Naive thymus-derived CD4-positive, alpha-beta T cell (primary cell): ENCODE data around the gene EFHD2. TPM values are rescaled to one million over a fixed set of nuclear protein-coding genes. Genes with fewer than 3 reads are reported as not detected.
"Not testable (repeated sequence)": the region's sequence is repeated elsewhere in the genome, so short reads cannot be mapped to it uniquely, and the experiment has no call there.

Experiments used
- ATAC-seq: fragments of 150-1000 bp; cut with Tn5 transposase; 2 replicates; pipeline ENCODE4 v1.10.0; 2021; ENCODE audit warnings: mild to moderate bottlenecking, moderate library complexity
- CTCF ChIA-PET: fragments of 350-600 bp; sonication (Branson Sonifier 250); formaldehyde crosslinking; loops from one replicate; lab custom pipeline; 2021; ENCODE audit warnings: antibody characterized with exemption; lab: Charles Lee
- POLR2A ChIA-PET: fragments of 350-600 bp; sonication (Branson Sonifier 250); formaldehyde crosslinking; loops from one replicate; lab custom pipeline; 2021; ENCODE audit warnings: antibody characterized with exemption, inconsistent platforms; lab: Charles Lee
- DNase-seq, 9 donors: peaks; one replicate each; pipeline versions ENCODE4 v3.0.0 to v3.0.0-alpha.2; 2020 to 2022; ENCODE audit warnings: mixed read lengths in 1 of 9
- H3K27ac ChIP-seq: one replicate; pipeline ENCODE4 v1.7.0; 2013; ENCODE audit warnings: mild to moderate bottlenecking, low read depth, low read length, moderate library complexity
- H3K27me3 ChIP-seq, 2 donors: one replicate each; pipeline ENCODE4 v1.7.0; 2013; ENCODE audit warnings: low read length in 2 of 2, mild to moderate bottlenecking in 2 of 2, moderate library complexity in 2 of 2; ENCODE audit not compliant: control insufficient read depth in 2 of 2, insufficient read depth in 2 of 2
- H3K36me3 ChIP-seq, 3 experiments: 1 replicate in 2 of 3; 2 replicates in 1 of 3; pipeline ENCODE4 v1.7.0; 2013; ENCODE audit warnings: low read length in 3 of 3, mild to moderate bottlenecking in 3 of 3, moderate library complexity in 1 of 3; ENCODE audit not compliant: insufficient read depth in 3 of 3, control insufficient read depth in 2 of 3
- H3K4me1 ChIP-seq, 2 donors: one replicate each; pipeline ENCODE4 v1.7.0; 2013; ENCODE audit warnings: low read length in 2 of 2, mild to moderate bottlenecking in 2 of 2, moderate library complexity in 1 of 2; ENCODE audit not compliant: control insufficient read depth in 2 of 2, insufficient read depth in 2 of 2
- H3K4me3 ChIP-seq: 2 replicates; pipeline ENCODE4 v1.7.0; 2013; ENCODE audit warnings: mild to moderate bottlenecking, low read length
- H3K9me3 ChIP-seq, 3 experiments: 1 replicate in 2 of 3; 2 replicates in 1 of 3; pipeline ENCODE4 v1.7.0; 2013; ENCODE audit warnings: low read length in 3 of 3; ENCODE audit not compliant: control insufficient read depth in 2 of 3
- H3K27ac Mint-ChIP-seq, 9 donors: one replicate each; pipeline ENCODE4 v1.8.0; 2020 to 2022; ENCODE audit warnings: mixed read lengths in 9 of 9, mild to moderate bottlenecking in 8 of 9, moderate library complexity in 5 of 9, inconsistent platforms in 2 of 9
- H3K27me3 Mint-ChIP-seq, 5 donors: one replicate each; pipeline ENCODE4 v1.8.0; 2021 to 2022; ENCODE audit warnings: mixed read lengths in 5 of 5, mild to moderate bottlenecking in 1 of 5
- H3K36me3 Mint-ChIP-seq, 5 donors: one replicate each; pipeline ENCODE4 v1.8.0; 2020 to 2022; ENCODE audit warnings: mixed read lengths in 5 of 5, mild to moderate bottlenecking in 3 of 5, inconsistent platforms in 1 of 5
- H3K4me1 Mint-ChIP-seq, 7 donors: one replicate each; pipeline ENCODE4 v1.8.0; 2020 to 2022; ENCODE audit warnings: mixed read lengths in 7 of 7, mild to moderate bottlenecking in 3 of 7, inconsistent platforms in 1 of 7
- H3K4me3 Mint-ChIP-seq, 10 donors: one replicate each; pipeline ENCODE4 v1.8.0; 2020 to 2022; ENCODE audit warnings: mild to moderate bottlenecking in 10 of 10, mixed read lengths in 10 of 10, moderate library complexity in 6 of 10, inconsistent platforms in 2 of 10
- H3K9me3 Mint-ChIP-seq, 11 donors: one replicate each; pipeline ENCODE4 v1.8.0; 2020 to 2022; ENCODE audit warnings: mixed read lengths in 11 of 11, mild to moderate bottlenecking in 4 of 11, inconsistent platforms in 1 of 11, moderate library complexity in 1 of 11
- intact Hi-C, 2 donors: fragments of 100-400 bp; cut with micrococcal nuclease; formaldehyde crosslinking; loops; one replicate each; pipeline ENCODE4 v1.15.1; 2023
- polyA plus RNA-seq, 2 donors: library from polyadenylated mRNA; unstranded; fragments of 300-500 nt; fragmentation: Illumina TruSeq; gene quantifications; one replicate each; pipeline ENCODE4 v1.2.3, GENCODE V29; 2021
- total RNA-seq, 6 experiments: library from RNA in 5 of 6; stranded (reverse) in 5 of 6; gene quantifications; 1 replicate in 5 of 6; 2 replicates in 1 of 6; pipeline ENCODE4 v1.2.3 and lab custom pipeline; 2021 to 2026

The EFHD2 gene
- total and polyA plus RNA-seq, 7 experiments from 2014 or later, result 21.0 to 258 (median 32.0) TPM

GRCh38 chr1:15427280-15427666 lies 17.6 kb downstream of the EFHD2 start:
- H3K36me3 Mint-ChIP-seq, result peaks cover 0 to 9% (median 5%) of the 10 kb centered on the region in 5 donors
- intact Hi-C loops, result no loop called here
- Histone ChIP-seq H3K27ac (no peak overlapping the region), H3K4me3 (no peak overlapping the region), H3K4me1 (no peaks in the 10 kb centered on the region), H3K36me3 (peaks cover 2 to 49% (median 6%) of the 10 kb centered on the region in 3 experiments), H3K9me3 (no peaks in the 10 kb centered on the region), H3K27me3 (no peaks in the 10 kb centered on the region)
- POLR2A ChIA-PET, result interaction anchor here (0.6 kb wide), 1 partner anchor 104 kb away, joined by 3 read pairs; no protein-coding TSS in a partner anchor
- ATAC-seq (no peak), DNase-seq (no peak)
- no peak overlapping the region for H3K4me3 Mint-ChIP-seq
- no peaks in the 10 kb centered on the region for H3K9me3 Mint-ChIP-seq
- H3K27me3 Mint-ChIP-seq, result no peaks in the 10 kb centered on the region
- H3K27ac Mint-ChIP-seq, result peak overlapping the region in 1 of 9 donors; percentile 25
- H3K4me1 Mint-ChIP-seq, result peaks cover 0 to 15% (median 0%) of the 10 kb centered on the region in 7 donors
- CTCF ChIA-PET, result interaction anchor here (5.4 kb wide), 1 partner anchor 104 kb away, joined by 27 read pairs; no protein-coding TSS in a partner anchor

- H3K27me3 ChIP-seq, H3K9me3 Mint-ChIP-seq, POLR2A ChIA-PET, H3K9me3 ChIP-seq, H3K36me3 Mint-ChIP-seq, H3K27ac ChIP-seq, DNase-seq, intact Hi-C loops, H3K27me3 Mint-ChIP-seq, H3K4me3 ChIP-seq, H3K4me3 Mint-ChIP-seq, H3K4me1 ChIP-seq, ATAC-seq: not testable (repeated sequence)
- H3K36me3 ChIP-seq, result peaks cover 2 to 49% (median 6%) of the 10 kb centered on the region in 3 experiments
- CTCF ChIA-PET, result interaction anchor here (5.4 kb wide), 1 partner anchor 105 kb away, joined by 27 read pairs; no protein-coding TSS in a partner anchor
- H3K4me1 Mint-ChIP-seq, result peaks cover 0 to 12% (median 0%) of the 10 kb centered on the region in 7 donors
- peak overlapping the region in 3 of 9 donors; percentile 31 to 90 (median 34) for H3K27ac Mint-ChIP-seq
Observed at GRCh38 chr1:15428252-15428651, 18.6 kb downstream of the EFHD2 start.

- Mint-ChIP-seq H3K4me1 (peaks cover 0 to 12% (median 0%) of the 10 kb centered on the region in 7 donors), H3K9me3 (no peaks in the 10 kb centered on the region), H3K36me3 (peaks cover 0 to 9% (median 5%) of the 10 kb centered on the region in 5 donors), H3K27me3 (no peaks in the 10 kb centered on the region), H3K4me3 (no peak overlapping the region), H3K27ac (no peak overlapping the region)
- no peak overlapping the region for H3K27ac ChIP-seq
- no peak overlapping the region for H3K4me3 ChIP-seq
- ChIA-PET POLR2A (no interaction called here), CTCF (interaction anchor here (5.4 kb wide), 1 partner anchor 106 kb away, joined by 27 read pairs; no protein-coding TSS in a partner anchor)
- H3K9me3 ChIP-seq, result no peaks in the 10 kb centered on the region
- ATAC-seq, result no peak
- intact Hi-C loops, result no loop called here
- H3K36me3 ChIP-seq, result peaks cover 2 to 49% (median 6%) of the 10 kb centered on the region in 3 experiments
- H3K4me1 ChIP-seq, result no peaks in the 10 kb centered on the region
- DNase-seq, result no peak
- no peaks in the 10 kb centered on the region for H3K27me3 ChIP-seq
Observed at GRCh38 chr1:15428815-15429435, 19.2 kb downstream of the EFHD2 start.

- Histone ChIP-seq H3K36me3 (peaks cover 2 to 49% (median 6%) of the 10 kb centered on the region in 3 experiments), H3K27ac (no peak overlapping the region), H3K27me3 (no peaks in the 10 kb centered on the region), H3K9me3 (no peaks in the 10 kb centered on the region), H3K4me1 (no peaks in the 10 kb centered on the region), H3K4me3 (no peak overlapping the region)
- intact Hi-C loops, result loop anchor here in 1 of 2 donors (10.0 kb wide), 2 partner anchors 45 to 305 kb away; no protein-coding TSS in a partner anchor
- DNase-seq, result no peak
- H3K36me3 Mint-ChIP-seq, result peaks cover 0 to 7% (median 5%) of the 10 kb centered on the region in 5 donors
- CTCF ChIA-PET, result interaction anchor here (3.5 to 5.4 kb wide), 2 partner anchors 105 to 106 kb away, joined by 27 to 64 read pairs; no protein-coding TSS in a partner anchor
- no peaks in the 10 kb centered on the region for H3K9me3 Mint-ChIP-seq
- POLR2A ChIA-PET, result no interaction called here
- H3K27me3 Mint-ChIP-seq, result no peaks in the 10 kb centered on the region
- H3K4me3 Mint-ChIP-seq, result no peak overlapping the region
- peak overlapping the region in 2 of 9 donors; percentile 32 to 72 for H3K27ac Mint-ChIP-seq
- H3K4me1 Mint-ChIP-seq, result peaks cover 0 to 8% (median 0%) of the 10 kb centered on the region in 7 donors
- peak; percentile 46 for ATAC-seq
Observed at GRCh38 chr1:15429701-15430149, 20.0 kb downstream of the EFHD2 start.

GRCh38 chr1:15430787-15431570 lies 21.3 kb downstream of the EFHD2 start:
- DNase-seq, result peak; percentile 48 to 85 (median 68)
- Mint-ChIP-seq H3K9me3 (no peaks in the 10 kb centered on the region), H3K27ac (peak overlapping the region in 1 of 9 donors; percentile 77), H3K27me3 (no peaks in the 10 kb centered on the region), H3K36me3 (peaks cover 0 to 7% (median 5%) of the 10 kb centered on the region in 5 donors), H3K4me3 (no peak overlapping the region), H3K4me1 (peaks cover 0 to 8% (median 0%) of the 10 kb centered on the region in 7 donors)
- ATAC-seq, result peak; percentile 72
- H3K4me1 ChIP-seq, result no peaks in the 10 kb centered on the region
- POLR2A ChIA-PET, result no interaction called here
- H3K27me3 ChIP-seq, result no peaks in the 10 kb centered on the region
- intact Hi-C loops, result loop anchor here (1.0 to 10.0 kb wide), 4 partner anchors 22 to 306 kb away; partner anchors contain the start of gene EFHD2 (in 1 of the 2)
- H3K36me3 ChIP-seq, result peaks cover 2 to 36% (median 6%) of the 10 kb centered on the region in 3 experiments
- no peak overlapping the region for H3K4me3 ChIP-seq
- no peaks in the 10 kb centered on the region for H3K9me3 ChIP-seq
- H3K27ac ChIP-seq, result no peak overlapping the region
- CTCF ChIA-PET, result interaction anchor here (1.0 to 3.5 kb wide), 5 partner anchors 47 to 302 kb away, joined by 3 to 64 read pairs (median 4); no protein-coding TSS in a partner anchor

- peaks cover 0 to 4% (median 2%) of the 10 kb centered on the region in 5 donors for H3K36me3 Mint-ChIP-seq
- Histone ChIP-seq H3K9me3 (no peaks in the 10 kb centered on the region), H3K4me3 (no peak overlapping the region), H3K4me1 (no peaks in the 10 kb centered on the region), H3K27ac (no peak overlapping the region), H3K36me3 (peaks cover 0 to 30% (median 2%) of the 10 kb centered on the region in 3 experiments), H3K27me3 (no peaks in the 10 kb centered on the region)
- peaks cover 0 to 2% (median 0%) of the 10 kb centered on the region in 7 donors for H3K4me1 Mint-ChIP-seq
- ATAC-seq (no peak), DNase-seq (peak in 1 of 9 donors; percentile 9)
- intact Hi-C loops, result loop anchor here (1.0 to 10.0 kb wide), 4 partner anchors 22 to 307 kb away; partner anchors contain the start of gene EFHD2 (in 1 of the 2)
- POLR2A ChIA-PET, result no interaction called here
- H3K9me3 Mint-ChIP-seq, result no peaks in the 10 kb centered on the region
- H3K4me3 Mint-ChIP-seq, result no peak overlapping the region
- H3K27me3 Mint-ChIP-seq, result no peaks in the 10 kb centered on the region
- CTCF ChIA-PET, result interaction anchor here (0.7 to 3.5 kb wide), 6 partner anchors 48 to 303 kb away, joined by 3 to 64 read pairs (median 4); no protein-coding TSS in a partner anchor
- H3K27ac Mint-ChIP-seq, result no peak overlapping the region
Observed at GRCh38 chr1:15431571-15431948, 21.9 kb downstream of the EFHD2 start.
